Measurements from ENCODE around the gene CGAS.

Gene CGAS

GRCh38 chr6:73388800-73389512, 63.1 kb downstream of the CGAS start (continued):
- no peak for TF ChIP-seq ZNF544 (tag by site-specific recombination; IDR thresholded peaks at IDR 0.05)
- TF ChIP-seq ZNF529 (tag by site-specific recombination; IDR thresholded peaks at IDR 0.05; ENCODE audit: insufficient replicate concordance) = no peak
- TF ChIP-seq ZNF449 (tag by site-specific recombination; IDR thresholded peaks at IDR 0.05) = no peak
- TF ChIP-seq ZNF600 (tag by site-specific recombination; IDR thresholded peaks at IDR 0.05) = peak; percentile 78; the same call in 1 of the 2 replicates
- TF ChIP-seq ZNF146 (tag by site-specific recombination; IDR thresholded peaks at IDR 0.05) = no peak
- no peak; the same call in 1 of the 2 replicates for TF ChIP-seq ZNF394 (tag by site-specific recombination; IDR thresholded peaks at IDR 0.05; ENCODE audit: borderline replicate concordance)
- peak; percentile 25; the same call in 1 of the 2 replicates for TF ChIP-seq TCF7L2 (IDR thresholded peaks at IDR 0.05; ENCODE audit: borderline replicate concordance, low read depth, low read length)
- no peak for TF ChIP-seq ZNF121 (tag by site-specific recombination; IDR thresholded peaks at IDR 0.05)
- no peak for TF ChIP-seq ZNF76 (tag by site-specific recombination; IDR thresholded peaks at IDR 0.05; ENCODE audit: borderline replicate concordance, low read depth)
- 0 out of 2 replicates have a peak, but pooled peaks have one; percentile 60 for TF ChIP-seq ZFP37 (tag by site-specific recombination; IDR thresholded peaks at IDR 0.05)
- TF ChIP-seq ZNF302 (tag by site-specific recombination; IDR thresholded peaks at IDR 0.05; ENCODE audit: low read depth) = no peak
- TF ChIP-seq ZNF280D (tag by site-specific recombination; IDR thresholded peaks at IDR 0.05) = no peak
- TF ChIP-seq YY2 (tag by site-specific recombination; IDR thresholded peaks at IDR 0.05) = no peak
- TF ChIP-seq ZNF560 (tag by site-specific recombination; IDR thresholded peaks at IDR 0.05; ENCODE audit: borderline replicate concordance) = no peak
- peak; percentile 35; the same call in 1 of the 2 replicates for TF ChIP-seq ZXDB (tag by site-specific recombination; IDR thresholded peaks at IDR 0.05)
- TF ChIP-seq FEZF1 (tag by site-specific recombination; IDR thresholded peaks at IDR 0.05) = no peak
- peak; percentile 85 for TF ChIP-seq ZNF335 (tag by site-specific recombination; conservative IDR thresholded peaks at IDR 0.05)
- TF ChIP-seq ZNF843 (tag by site-specific recombination; IDR thresholded peaks at IDR 0.05) = peak; percentile 49; the same call in 1 of the 2 replicates
- no peak for TF ChIP-seq ZNF354C (tag by site-specific recombination; IDR thresholded peaks at IDR 0.05; ENCODE audit: borderline replicate concordance, low read depth)
- TF ChIP-seq MZF1 (tag by site-specific recombination; IDR thresholded peaks at IDR 0.05; ENCODE audit: borderline replicate concordance) = no peak
- TF ChIP-seq SCRT2 (tag by site-specific recombination; IDR thresholded peaks at IDR 0.05) = no peak
- no peak for TF ChIP-seq ZNF133 (tag by site-specific recombination; IDR thresholded peaks at IDR 0.05)
- no peak for TF ChIP-seq ZNF18 (tag by site-specific recombination; IDR thresholded peaks at IDR 0.05)
- TF ChIP-seq MEIS1 (CRISPR knock-in tag; IDR thresholded peaks at IDR 0.05; ENCODE audit: borderline replicate concordance) = no peak
- no peak for TF ChIP-seq GLI4 (tag by site-specific recombination; IDR thresholded peaks at IDR 0.05)
- TF ChIP-seq ZBTB20 (tag by site-specific recombination; IDR thresholded peaks at IDR 0.05) = peak; percentile 84; the same call in 1 of the 2 replicates
- TF ChIP-seq ZBTB17 (tag by site-specific recombination; IDR thresholded peaks at IDR 0.05) = peak; percentile 84
- no peak for TF ChIP-seq ZSCAN5A (tag by site-specific recombination; IDR thresholded peaks at IDR 0.05)
- TF ChIP-seq ZSCAN30 (tag by site-specific recombination; IDR thresholded peaks at IDR 0.05) = 0 out of 2 replicates have a peak, but pooled peaks have one; percentile 29
- peak; percentile 83 for TF ChIP-seq CTCF (tag by site-specific recombination; IDR thresholded peaks at IDR 0.05)

Data from HEK293 (cell line).